Measurements from ENCODE around the gene SERP2. TPM values are rescaled to one million over a fixed set of nuclear protein-coding genes. Genes with fewer than 3 reads are reported as not detected.

The SERP2 gene
- total and polyA plus RNA-seq, 9 of the 15 experiments (the other 6 are each of a cell fraction or from before 2014, with no cell fraction given) = 0.13 TPM; not detected in 8

DNA sequence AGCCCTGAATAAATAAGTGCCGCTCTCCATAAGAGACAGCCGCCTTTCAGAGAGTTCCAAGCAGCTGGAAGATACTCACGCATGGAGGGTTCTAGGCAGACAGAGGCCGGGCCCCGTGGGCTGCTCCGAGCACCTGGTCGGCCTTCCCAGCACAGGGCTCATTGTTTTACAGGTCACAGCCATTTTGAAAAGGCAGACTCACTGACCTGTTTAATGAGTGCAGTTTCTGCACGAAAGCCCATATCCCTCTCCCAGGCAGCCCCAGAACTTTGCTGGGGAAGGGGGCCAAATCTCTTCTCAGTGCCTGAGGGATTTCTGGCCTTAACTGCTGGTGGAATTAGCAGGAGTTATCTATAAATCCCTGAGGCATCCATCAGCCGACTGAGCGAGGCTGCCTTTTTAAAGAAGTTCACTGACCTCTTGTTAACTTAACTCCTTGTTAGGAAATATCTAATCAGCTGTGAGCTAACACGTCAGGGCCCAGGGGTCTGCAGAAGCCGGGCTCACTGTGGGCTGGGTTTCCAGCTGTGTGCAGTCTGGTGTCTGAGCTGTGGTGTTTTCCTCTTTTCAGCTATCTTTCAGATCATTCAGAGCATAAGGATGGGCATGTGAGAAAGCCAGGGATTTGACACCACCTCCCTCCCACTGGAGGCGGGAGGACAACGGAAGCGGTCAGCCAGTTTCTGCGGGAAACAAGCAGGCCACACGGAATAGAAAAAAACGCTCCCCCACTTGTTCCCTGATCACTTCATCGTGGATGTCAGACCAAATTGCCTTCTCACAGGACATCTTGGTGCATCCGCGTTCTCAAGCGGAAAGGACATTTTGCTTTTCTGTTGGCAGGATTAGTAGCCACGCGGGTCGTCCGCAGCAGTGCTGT, 23.3 kb downstream of the SERP2 start (continued):
- 0 out of 2 replicates have a peak, but pooled peaks have one; percentile 24 for TF ChIP-seq HMBOX1 (IDR thresholded peaks at IDR 0.05)
- peak; percentile 60 for TF ChIP-seq ETV1 (tag; conservative IDR thresholded peaks at IDR 0.05; ENCODE audit: low read depth)
- no peak for TF ChIP-seq IFI16 (CRISPR knock-in tag; IDR thresholded peaks at IDR 0.05)
- TF ChIP-seq BMI1 (IDR thresholded peaks at IDR 0.05; ENCODE audit: low read length) = no peak
- TF ChIP-seq CUX1 (CRISPR knock-in tag; IDR thresholded peaks at IDR 0.05) = 0 out of 2 replicates have a peak, but pooled peaks have one; percentile 26
- peak; percentile 71 for TF ChIP-seq L3MBTL2 (IDR thresholded peaks at IDR 0.05)
- TF ChIP-seq DACH1 (IDR thresholded peaks at IDR 0.05; ENCODE audit: partially characterized antibody) = peak; percentile 37
- TF ChIP-seq PHB2 (IDR thresholded peaks at IDR 0.05; ENCODE audit: low read depth) = no peak
- TF ChIP-seq CBFA2T2 (conservative IDR thresholded peaks at IDR 0.05) = peak; percentile 28; the same call in 1 of the 2 replicates
- 0 out of 4 replicates have a peak, but pooled peaks of 1 of the 2 experiments have one; percentile 3 for TF ChIP-seq RCOR1 (IDR thresholded peaks at IDR 0.05; ENCODE audit: borderline replicate concordance in 1 of 2, low read depth in 2 of 2, low read length in 2 of 2)

Data from K562 (cell line).